ENCODE data around the gene DPPA3. TPM values are rescaled to one million over a fixed set of nuclear protein-coding genes. Genes with fewer than 3 reads are reported as not detected.
"Not testable (repeated sequence)": the region's sequence is repeated elsewhere in the genome, so short reads cannot be mapped to it uniquely, and the experiment has no call there.

DPPA3 gene
- total RNA-seq, 2 experiments from 2014 or later, result not detected

DNA sequence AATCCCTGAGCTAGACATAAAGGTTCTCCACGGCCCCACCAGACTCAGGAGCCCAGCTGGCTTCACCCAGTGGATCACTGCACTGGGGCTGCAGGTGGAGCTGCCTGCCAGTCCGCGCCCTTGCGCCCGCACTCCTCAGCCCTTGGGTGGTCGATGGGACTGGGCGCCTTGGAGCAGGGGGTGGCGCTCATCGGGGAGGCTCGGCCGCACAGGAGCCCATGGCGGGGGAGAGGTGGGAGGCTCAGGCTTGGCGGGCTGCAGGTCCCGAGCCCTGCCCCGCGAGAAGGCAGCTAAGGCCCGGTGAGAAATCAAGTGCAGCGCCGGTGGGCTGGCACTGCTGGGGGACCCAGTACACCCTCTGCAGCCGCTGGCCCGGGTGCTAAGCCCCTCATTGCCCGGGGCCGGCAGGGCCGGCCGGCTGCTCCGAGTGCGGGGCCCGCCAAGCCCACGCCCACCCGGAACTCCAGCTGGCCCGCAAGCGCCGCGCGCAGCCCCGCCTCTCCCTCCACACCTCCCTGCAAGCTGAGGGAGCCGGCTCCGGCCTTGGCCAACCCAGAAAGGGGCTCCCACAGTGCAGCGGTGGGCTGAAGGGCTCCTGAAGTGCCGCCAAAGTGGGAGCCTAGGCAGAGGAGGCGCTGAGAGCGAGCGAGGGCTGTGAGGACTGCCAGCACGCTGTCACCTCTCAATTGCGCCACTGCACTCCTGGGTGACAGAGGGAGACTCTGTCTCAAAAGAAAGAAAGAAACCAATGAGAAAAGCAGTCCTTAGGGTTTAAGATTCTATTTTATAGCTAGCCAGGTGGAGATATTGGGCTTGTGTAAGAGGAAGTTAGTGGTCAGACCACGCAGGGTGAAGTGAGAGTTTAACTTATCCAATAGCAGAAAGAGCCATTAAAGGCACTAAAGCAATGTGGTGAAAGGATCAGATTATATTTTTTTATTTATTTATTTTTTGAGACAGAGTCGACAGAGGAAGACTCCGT, 41.0 kb downstream of the DPPA3 start:
- H3K4me1 Mint-ChIP-seq, H3K27me3 Mint-ChIP-seq, DNase-seq, H3K36me3 Mint-ChIP-seq, H3K9me3 Mint-ChIP-seq, H3K27ac Mint-ChIP-seq, H3K4me3 Mint-ChIP-seq: not testable (repeated sequence)

DNA sequence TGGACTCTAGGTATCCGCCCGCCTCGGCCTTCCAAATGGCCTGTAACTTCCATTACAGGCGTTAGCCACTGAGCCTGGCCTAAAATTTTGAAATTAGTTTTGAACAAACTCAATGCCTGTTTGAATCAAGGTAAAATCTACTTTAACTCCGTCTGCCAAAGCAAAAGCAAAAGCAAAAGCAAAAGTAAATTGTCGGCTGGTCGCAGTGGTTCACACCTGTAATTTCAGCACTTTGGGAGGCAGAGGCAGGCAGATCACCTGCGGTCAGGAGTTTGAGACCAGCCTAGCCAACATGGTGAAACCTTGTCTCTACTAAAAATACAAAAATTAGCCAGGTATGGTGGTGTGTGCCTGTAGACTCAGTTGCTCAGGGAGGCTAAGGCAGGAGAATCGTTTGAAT, 44.4 kb downstream of the DPPA3 start:
- not testable (repeated sequence) for H3K36me3 Mint-ChIP-seq, H3K9me3 Mint-ChIP-seq, H3K4me3 Mint-ChIP-seq, H3K4me1 Mint-ChIP-seq, H3K27ac Mint-ChIP-seq, H3K27me3 Mint-ChIP-seq
- peak; percentile 15 for DNase-seq

DNA sequence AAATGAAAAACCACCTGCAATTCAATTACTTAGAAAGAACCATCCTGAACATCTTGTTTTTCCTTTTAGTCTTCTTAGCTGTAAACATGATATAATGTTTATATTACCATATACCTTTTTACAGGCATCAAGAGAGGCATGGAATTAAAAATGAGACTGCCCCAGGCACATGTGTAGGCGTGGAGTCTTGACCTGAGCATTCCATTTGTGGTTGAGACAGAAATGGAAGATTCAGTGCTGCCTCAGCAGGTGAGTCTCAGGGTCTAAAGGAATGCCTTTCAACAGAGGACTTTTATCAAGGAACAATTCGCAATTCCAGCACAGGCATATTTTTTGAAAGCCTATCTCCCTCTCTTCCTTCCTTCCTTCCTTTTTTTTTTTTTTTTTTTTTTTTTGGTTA, 45.8 kb downstream of the DPPA3 start:
- no peaks in the 10 kb centered on the region for H3K27me3 Mint-ChIP-seq
- no peak overlapping the region for H3K27ac Mint-ChIP-seq
- no peak for DNase-seq
- H3K36me3 Mint-ChIP-seq, result no peaks in the 10 kb centered on the region
- H3K4me1 Mint-ChIP-seq, result peaks cover 3% of the 10 kb centered on the region
- no peak overlapping the region for H3K4me3 Mint-ChIP-seq
- no peaks in the 10 kb centered on the region for H3K9me3 Mint-ChIP-seq

DNA sequence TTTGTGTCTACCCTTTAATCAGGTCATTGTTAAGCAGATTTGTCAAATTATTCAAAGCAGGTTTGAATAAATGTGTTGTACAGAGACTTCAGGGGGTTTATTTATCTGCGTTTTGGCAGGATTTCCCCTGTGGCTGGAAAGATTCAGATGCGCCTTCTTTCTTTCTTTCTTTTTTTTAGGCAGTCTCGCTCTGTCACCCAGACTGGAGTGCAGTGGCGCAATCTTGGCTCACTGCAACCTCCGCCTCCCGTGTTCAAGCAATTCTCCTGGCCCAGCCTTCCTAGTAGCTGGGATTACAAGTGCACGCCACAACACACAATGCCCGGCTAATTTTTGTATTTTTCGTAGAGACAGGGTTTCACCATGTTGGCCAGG, 47.5 kb downstream of the DPPA3 start:
- no peak for DNase-seq
- H3K9me3 Mint-ChIP-seq, result no peaks in the 10 kb centered on the region
- H3K4me1 Mint-ChIP-seq, result peaks cover 3% of the 10 kb centered on the region
- no peak overlapping the region for H3K4me3 Mint-ChIP-seq
- no peaks in the 10 kb centered on the region for H3K36me3 Mint-ChIP-seq
- H3K27me3 Mint-ChIP-seq, result peaks cover 3% of the 10 kb centered on the region
- no peak overlapping the region for H3K27ac Mint-ChIP-seq

Other genes starting within 250 kb of the DPPA3 start
- not detected for gene CD163, start 207.7 kb upstream of the DPPA3 start, total RNA-seq
- gene APOBEC1, start 45.5 kb upstream of the DPPA3 start, total RNA-seq, result not detected
- gene GDF3, start 15.7 kb upstream of the DPPA3 start, total RNA-seq, result not detected
- not detected for gene CLEC4C, start 35.9 kb downstream of the DPPA3 start, total RNA-seq
- not detected for gene NANOGNB, start 53.8 kb downstream of the DPPA3 start, total RNA-seq
- not detected for gene NANOG, start 78.0 kb downstream of the DPPA3 start, total RNA-seq
- under 1 TPM in 1 of 2 experiments, not detected in 1; 0.08 TPM for gene SLC2A14, start 161.5 kb downstream of the DPPA3 start, total RNA-seq
- 100 to 1,000 TPM; 125 to 147 TPM for gene SLC2A3, start 224.8 kb downstream of the DPPA3 start, total RNA-seq

All from activated naive CD8-positive, alpha-beta T cell treated with anti-CD3 and anti-CD28 coated beads for 36 hours (primary cell).